Articular chondrocyte of knee joint (primary cell): ENCODE measurements around the gene MLXIPL. TPM values are rescaled to one million over a fixed set of nuclear protein-coding genes. Genes with fewer than 3 reads are reported as not detected.

Experiments used
- total RNA-seq: library from RNA; depleted of rRNA; stranded (reverse); fragments of >200 nt; gene quantifications from 2 replicates; pipeline ENCODE4 v1.2.3, GENCODE V29; 2012

The MLXIPL gene
- not detected in 2 replicates for total RNA-seq

GRCh38 chr7:73623798-73624668 lies at the start of gene MLXIPL:
MLXIPL (minus strand) TSS chr7:73624522; CDS start chr7:73624492, 30 bp downstream.

GRCh38 chr7:73667344-73668102 lies 43.2 kb upstream of the MLXIPL start, which contains the start of gene VPS37D:
VPS37D (plus strand) TSS chr7:73667831; CDS start chr7:73667959, 128 bp downstream.

GRCh38 chr7:73578342-73579128 lies 45.8 kb downstream of the MLXIPL start, which contains the start of gene TBL2:
TBL2 (minus strand) TSS chr7:73578579; CDS start chr7:73578549, 30 bp downstream.

GRCh38 chr7:73557397-73558257 lies 66.7 kb downstream of the MLXIPL start, which contains the start of gene BCL7B:
BCL7B (minus strand) TSS chr7:73557690; CDS start chr7:73557578, 112 bp downstream.

Other genes starting within 250 kb of the MLXIPL start
- gene FZD9, start 190.7 kb downstream of the MLXIPL start, total RNA-seq = 0.32 and 0.39 TPM in 2 replicates
- gene BAZ1B, start 102.2 kb downstream of the MLXIPL start, total RNA-seq = 64.9 and 83.6 TPM in 2 replicates
- gene BCL7B, start 66.8 kb downstream of the MLXIPL start, total RNA-seq = 24.7 and 26.8 TPM in 2 replicates
- gene TBL2, start 45.9 kb downstream of the MLXIPL start, total RNA-seq = 55.9 and 56.7 TPM in 2 replicates
- 2.7 and 4.3 TPM in 2 replicates for gene VPS37D, start 43.3 kb upstream of the MLXIPL start, total RNA-seq
- gene DNAJC30, start 58.9 kb upstream of the MLXIPL start, total RNA-seq = 3.8 and 4.4 TPM in 2 replicates
- gene BUD23, start 59.1 kb upstream of the MLXIPL start, total RNA-seq = 44.8 and 49.0 TPM in 2 replicates
- 11.2 and 17.0 TPM in 2 replicates for gene STX1A, start 95.1 kb upstream of the MLXIPL start, total RNA-seq
- gene ABHD11, start 114.3 kb upstream of the MLXIPL start, total RNA-seq = 8.4 and 10.7 TPM in 2 replicates
- 0.11 TPM in 1 of 2 replicates, not detected in the other for gene CLDN3, start 145.7 kb upstream of the MLXIPL start, total RNA-seq
- gene CLDN4, start 206.5 kb upstream of the MLXIPL start, total RNA-seq = 0.52 and 1.1 TPM in 2 replicates
- 3.7 and 11.5 TPM in 2 replicates for gene METTL27, start 218.0 kb upstream of the MLXIPL start, total RNA-seq
- gene TMEM270, start 236.6 kb upstream of the MLXIPL start, total RNA-seq = not detected in 2 replicates